RWPE2 (cell line): ENCODE results near the gene HELZ.
"Not testable (repeated sequence)": the region's sequence is repeated elsewhere in the genome, so short reads cannot be mapped to it uniquely, and the experiment has no call there.

Source experiments
- ATAC-seq: fragments of 200-7000 bp; cut with Tn5 transposase; 3 replicates; pipeline ENCODE4 v1.9.1; 2021; ENCODE audit warnings: low read depth
- DNase-seq: peaks from one replicate; pipeline ENCODE4 v3.0.0-alpha.2; 2020; ENCODE audit warnings: low spot score
- H3K27ac ChIP-seq: fragments of 450-650 bp; 2 replicates; pipeline ENCODE4 v1.5.1; 2017; ENCODE audit warnings: mild to moderate bottlenecking; ENCODE audit not compliant: poor library complexity, severe bottlenecking
- H3K27me3 ChIP-seq: fragments of 250-450 bp; sonication (Bioruptor Pico); 2 replicates; pipeline ENCODE4 v1.5.1; 2021; ENCODE audit warnings: mild to moderate bottlenecking, moderate library complexity; ENCODE audit not compliant: insufficient read depth, poor library complexity, severe bottlenecking
- H3K36me3 ChIP-seq: fragments of 250-450 bp; sonication (Bioruptor Pico); 2 replicates; pipeline ENCODE4 v1.5.1; 2020; ENCODE audit warnings: low read depth, mild to moderate bottlenecking, moderate library complexity
- H3K4me1 ChIP-seq: fragments of 250-450 bp; sonication (Bioruptor Pico); 2 replicates; pipeline ENCODE4 v1.5.1; 2021; ENCODE audit warnings: mild to moderate bottlenecking, moderate library complexity; ENCODE audit not compliant: insufficient read depth, poor library complexity, severe bottlenecking
- H3K4me3 ChIP-seq: fragments of 250-450 bp; sonication (Bioruptor Pico); 2 replicates; pipeline ENCODE4 v1.5.1; 2021; ENCODE audit warnings: mild to moderate bottlenecking, moderate library complexity; ENCODE audit not compliant: severe bottlenecking
- H3K9me3 ChIP-seq: fragments of 250-450 bp; sonication (Bioruptor Pico); 2 replicates; pipeline ENCODE4 v1.5.1; 2021; ENCODE audit warnings: mild to moderate bottlenecking, moderate library complexity; ENCODE audit not compliant: severe bottlenecking
- CTCF ChIP-seq: fragments of 450-650 bp; IDR thresholded peaks from one replicate; pipeline ENCODE4 v1.5.1; 2017; ENCODE audit warnings: mild to moderate bottlenecking, moderate library complexity; ENCODE audit not compliant: poor library complexity, severe bottlenecking

The HELZ gene

DNA sequence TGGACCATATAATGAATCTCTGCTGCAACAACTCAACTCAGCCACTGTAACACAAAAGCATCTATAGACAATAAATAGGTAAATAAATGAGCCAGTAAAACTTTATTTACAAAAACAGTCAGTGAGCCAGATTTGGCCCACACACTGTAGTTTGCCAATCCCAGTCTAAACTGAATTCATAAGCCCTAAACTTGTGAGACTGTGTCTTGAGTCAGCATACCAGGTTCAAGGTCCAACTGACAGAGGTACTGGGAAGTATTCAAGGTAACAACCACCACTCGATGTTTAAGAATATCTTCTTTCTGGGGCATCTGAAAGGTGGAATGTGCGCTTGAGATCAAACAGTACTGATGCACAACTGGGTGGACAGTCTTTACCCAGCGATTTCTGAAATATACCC, 94.2 kb downstream of the HELZ start:
- H3K36me3 ChIP-seq, result peaks cover 60% of the 10 kb centered on the region
- no peak for TF ChIP-seq CTCF
- peak overlapping the region; percentile 45 for H3K27ac ChIP-seq
- H3K9me3 ChIP-seq, result no peaks in the 10 kb centered on the region
- H3K27me3 ChIP-seq, result no peaks in the 10 kb centered on the region
- H3K4me3 ChIP-seq, result no peak overlapping the region
- ATAC-seq (no peak), DNase-seq (no peak)
- H3K4me1 ChIP-seq, result peaks cover 17% of the 10 kb centered on the region

GRCh38 chr17:67148352-67148751, 96.6 kb downstream of the HELZ start:
- ATAC-seq (no peak), DNase-seq (no peak)
- Histone ChIP-seq H3K4me3 (no peak overlapping the region), H3K36me3 (peaks cover 73% of the 10 kb centered on the region), H3K9me3 (no peaks in the 10 kb centered on the region), H3K27ac (no peak overlapping the region), H3K4me1 (peaks cover 17% of the 10 kb centered on the region), H3K27me3 (no peaks in the 10 kb centered on the region)
- no peak for TF ChIP-seq CTCF

- Histone ChIP-seq H3K27ac (no peak overlapping the region), H3K4me3 (no peak overlapping the region), H3K27me3 (no peaks in the 10 kb centered on the region), H3K9me3 (no peaks in the 10 kb centered on the region), H3K4me1 (peaks cover 9% of the 10 kb centered on the region), H3K36me3 (peaks cover 82% of the 10 kb centered on the region)
- no peak for DNase-seq
- no peak for TF ChIP-seq CTCF
- ATAC-seq, result no peak
Observed at GRCh38 chr17:67145183-67145805, 99.7 kb downstream of the HELZ start.

DNA sequence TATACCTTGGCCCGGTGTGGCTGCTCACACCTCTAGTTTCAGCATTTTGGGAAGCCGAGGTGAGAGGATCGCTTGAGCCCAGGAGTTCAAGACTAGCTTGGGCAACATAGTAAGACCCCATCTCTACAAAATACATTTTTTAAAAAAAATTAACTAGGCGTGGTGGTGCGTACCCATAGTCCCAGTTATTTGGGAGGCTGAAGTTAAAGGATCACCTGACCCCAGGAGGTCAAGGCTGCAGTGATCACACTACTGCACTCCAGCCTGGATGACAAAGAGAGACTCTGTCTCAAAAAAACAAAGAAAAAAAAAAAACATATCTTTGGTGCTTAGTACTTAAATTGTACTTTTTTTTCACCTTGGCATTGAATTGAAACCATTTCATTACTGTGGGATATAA, 101.7 kb downstream of the HELZ start:
- TF ChIP-seq CTCF, result no peak
- Histone ChIP-seq H3K27me3 (no peaks in the 10 kb centered on the region), H3K9me3 (no peaks in the 10 kb centered on the region), H3K36me3 (peaks cover 80% of the 10 kb centered on the region), H3K4me1 (peaks cover 19% of the 10 kb centered on the region), H3K4me3 (no peak overlapping the region), H3K27ac (no peak overlapping the region)
- DNase-seq, result no peak
- no peak for ATAC-seq

GRCh38 chr17:67142030-67142429, 103.0 kb downstream of the HELZ start:
- H3K27ac ChIP-seq, ATAC-seq, DNase-seq, H3K27me3 ChIP-seq, H3K4me3 ChIP-seq, H3K9me3 ChIP-seq: not testable (repeated sequence)
- H3K36me3 ChIP-seq, result peaks cover 82% of the 10 kb centered on the region
- peaks cover 19% of the 10 kb centered on the region for H3K4me1 ChIP-seq
